IMR-90 (cell line): ENCODE data around the gene PPM1D. TPM values are rescaled to one million over a fixed set of nuclear protein-coding genes. Genes with fewer than 3 reads are reported as not detected.

ENCODE experiments used
- ATAC-seq: fragments of 200-7000 bp; cut with Tn5 transposase; 2 replicates; pipeline ENCODE4 v1.9.1; 2020; ENCODE audit warnings: low read depth, mild to moderate bottlenecking, moderate library complexity
- BruUV-seq: library from RNA; stranded (reverse); fragments of 400-500 nt; replicated peaks from 2 replicates; lab custom pipeline; 2021; lab: Mats Ljungman, UMichigan
- CTCF ChIA-PET: fragments of 300-600 bp; formaldehyde crosslinking; extraction: SDS; loops from one replicate; lab custom pipeline; 2021; ENCODE audit warnings: antibody characterized with exemption; lab: Yijun Ruan, JAX
- POLR2A ChIA-PET: fragments of 300-600 bp; sonication (Branson Sonifier 250); formaldehyde crosslinking; loops from one replicate; lab custom pipeline; 2022; ENCODE audit warnings: antibody characterized with exemption; ENCODE audit not compliant: unreplicated experiment; lab: Charles Lee
- DNase-seq: peaks from one replicate; pipeline ENCODE4 v3.0.0; 2013
- H2AFZ ChIP-seq: replicated peaks from 2 replicates; pipeline ENCODE3; 2013; ENCODE audit warnings: low read length, mild to moderate bottlenecking; ENCODE audit not compliant: poor library complexity
- H2AK5ac ChIP-seq: 2 replicates; pipeline ENCODE4 v1.6.1; 2013; ENCODE audit warnings: low read depth, low read length, inconsistent platforms
- H2AK9ac ChIP-seq: replicated peaks from 2 replicates; pipeline ENCODE3; 2013; ENCODE audit warnings: mild to moderate bottlenecking, low read depth, low read length, moderate library complexity; ENCODE audit not compliant: poor library complexity
- H2BK120ac ChIP-seq: 2 replicates; pipeline ENCODE4 v1.6.1; 2013; ENCODE audit warnings: low read depth, low read length, inconsistent platforms
- H2BK15ac ChIP-seq: 3 replicates; pipeline ENCODE4 v1.6.1; 2013; ENCODE audit warnings: low read depth, low read length, inconsistent platforms
- H2BK20ac ChIP-seq: 2 replicates; pipeline ENCODE4 v1.6.1; 2013; ENCODE audit warnings: low read depth, mild to moderate bottlenecking, inconsistent platforms, low read length, moderate library complexity
- H2BK5ac ChIP-seq: 2 replicates; pipeline ENCODE4 v1.6.1; 2013; ENCODE audit warnings: mild to moderate bottlenecking, low read depth, low read length, inconsistent platforms; ENCODE audit not compliant: poor library complexity, severe bottlenecking
- H3K14ac ChIP-seq: replicated peaks from 2 replicates; pipeline ENCODE4 v1.6.1; 2013; ENCODE audit warnings: low read depth, low read length, inconsistent platforms
- H3K18ac ChIP-seq: 2 replicates; pipeline ENCODE4 v1.6.1; 2013; ENCODE audit warnings: low read depth, low read length, control low read depth
- H3K23ac ChIP-seq: 2 replicates; pipeline ENCODE4 v1.6.1; 2013; ENCODE audit warnings: low read depth, low read length, inconsistent platforms
- H3K27ac ChIP-seq: 2 replicates; pipeline ENCODE4 v1.5.1; 2013; ENCODE audit warnings: mild to moderate bottlenecking, control low read depth, low read length; ENCODE audit not compliant: insufficient read depth
- H3K27me3 ChIP-seq: 2 replicates; pipeline ENCODE4 v1.6.1; 2013; ENCODE audit warnings: low read length; ENCODE audit not compliant: control insufficient read depth, insufficient read depth
- H3K36me3 ChIP-seq: 2 replicates; pipeline ENCODE4 v1.6.1; 2013; ENCODE audit warnings: low read length, mixed read lengths; ENCODE audit not compliant: control insufficient read depth, insufficient read depth
- H3K4ac ChIP-seq: 2 replicates; pipeline ENCODE4 v1.6.1; 2013; ENCODE audit warnings: low read depth, low read length, inconsistent platforms
- H3K4me1 ChIP-seq: 2 replicates; pipeline ENCODE4 v1.6.1; 2013; ENCODE audit warnings: low read length, mixed read lengths; ENCODE audit not compliant: control insufficient read depth, insufficient read depth
- H3K4me2 ChIP-seq: 2 replicates; pipeline ENCODE4 v1.6.1; 2013; ENCODE audit warnings: low read depth, mild to moderate bottlenecking, control low read depth, low read length, moderate library complexity
- H3K4me3 ChIP-seq: 2 replicates; pipeline ENCODE4 v1.5.1; 2013; ENCODE audit warnings: low read depth, mild to moderate bottlenecking, control low read depth, low read length, moderate library complexity; ENCODE audit not compliant: insufficient read depth
- H3K56ac ChIP-seq: 2 replicates; pipeline ENCODE4 v1.6.1; 2013; ENCODE audit warnings: low read length, inconsistent platforms; ENCODE audit not compliant: insufficient read depth; ENCODE audit errors: extremely low read depth
- H3K79me1 ChIP-seq, 2 experiments: 2 replicates each; pipeline ENCODE4 v1.6.1; 2013; ENCODE audit warnings: low read length in 2 of 2, inconsistent platforms in 1 of 2, low read depth in 1 of 2
- H3K9ac ChIP-seq: 2 replicates; pipeline ENCODE4 v1.6.1; 2013; ENCODE audit warnings: low read depth, low read length, control low read depth
- H3K9me1 ChIP-seq: 2 replicates; pipeline ENCODE4 v1.6.1; 2013; ENCODE audit warnings: low read length, inconsistent platforms; ENCODE audit not compliant: insufficient read depth
- H3K9me3 ChIP-seq: 2 replicates; pipeline ENCODE4 v1.6.1; 2013; ENCODE audit warnings: low read length; ENCODE audit not compliant: control insufficient read depth, insufficient read depth
- H4K20me1 ChIP-seq: 2 replicates; pipeline ENCODE4 v1.6.1; 2013; ENCODE audit warnings: low read length, inconsistent platforms; ENCODE audit not compliant: insufficient read depth
- H4K5ac ChIP-seq: 2 replicates; pipeline ENCODE4 v1.6.1; 2013; ENCODE audit warnings: mild to moderate bottlenecking, low read depth, low read length, control low read depth
- H4K8ac ChIP-seq, 2 experiments: 2 replicates each; pipeline ENCODE4 v1.6.1; 2013; ENCODE audit warnings: low read depth in 2 of 2, low read length in 2 of 2, control low read depth in 1 of 2, inconsistent platforms in 1 of 2
- H4K91ac ChIP-seq: 2 replicates; pipeline ENCODE4 v1.6.1; 2013; ENCODE audit warnings: low read depth, low read length, inconsistent platforms; ENCODE audit not compliant: insufficient read depth
- MAFK ChIP-seq: IDR thresholded peaks from 2 replicates; pipeline ENCODE4 v1.6.1; 2012; ENCODE audit warnings: low read depth, low read length, improper control_type of control experiment
- WGBS, 2 experiments: methylation state at CpG; one replicate each; pipeline versions ENCODE4 v1.1.5 to v1.1.7; 2013; ENCODE audit warnings: missing lambda C conversion rate in 2 of 2; ENCODE audit not compliant: insufficient read length in 1 of 2; ENCODE audit errors: extremely low coverage in 2 of 2; 5-methylcytosine and 5-hydroxymethylcytosine counted together
- dilution Hi-C: fragments of 300-500 bp; cut with HindIII; formaldehyde crosslinking; loops from one replicate; pipeline ENCODE4 v1.14.3; 2018; ENCODE audit warnings: low sequenced_read_pairs; ENCODE audit not compliant: unreplicated experiment
- in situ Hi-C: fragments of 300-500 bp; cut with MboI; formaldehyde crosslinking; loops from 3 replicates; pipeline ENCODE4 v1.14.3; 2019; ENCODE audit warnings: low sequenced_read_pairs, inconsistent platforms, mixed read lengths
- intact Hi-C: fragments of 100-400 bp; cut with micrococcal nuclease; formaldehyde crosslinking; loops from 2 replicates; pipeline ENCODE4 v1.10.0; 2022
- polyA plus RNA-seq, 3 experiments: library from polyadenylated mRNA; depleted of rRNA; stranded (reverse); fragments of >200 nt; gene quantifications; 2 replicates each; pipeline ENCODE4 v1.2.3, GENCODE V29; 2012; ENCODE audit warnings: low replicate concordance in 1 of 3
- total RNA-seq: library from RNA; depleted of rRNA; stranded (reverse); fragments of >200 nt; gene quantifications from 2 replicates; pipeline ENCODE4 v1.2.3, GENCODE V29; 2012

The PPM1D gene
- total and polyA plus RNA-seq, 2 of the 4 experiments (the other 2 are of a cell fraction): 5.5 to 16.1 TPM

DNA sequence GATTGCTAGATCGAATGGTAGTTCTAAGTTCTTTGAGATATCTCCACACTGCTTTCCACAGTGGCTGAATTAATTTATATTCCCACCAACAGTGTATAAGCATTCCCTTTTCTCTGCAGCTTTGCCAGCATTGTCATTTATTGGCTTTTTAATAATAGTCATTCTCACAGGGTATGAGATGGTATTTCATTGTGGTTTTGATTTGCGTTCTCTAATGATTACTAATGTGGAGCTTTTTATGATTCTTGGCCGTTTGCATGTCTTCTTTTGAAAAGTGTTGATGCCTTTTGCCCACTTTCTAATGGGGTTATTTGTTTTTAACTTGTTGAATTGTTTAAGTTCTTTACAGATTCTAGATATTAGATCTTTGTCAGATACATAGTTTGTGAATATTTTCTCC lies 41.1 kb downstream of the PPM1D start:
- in situ Hi-C loops (loop anchor here (25.0 kb wide), 1 partner anchor 504 kb away; the partner anchor contains the start of gene CA4), dilution Hi-C loops (no loop called here), intact Hi-C loops (no loop called here)
- H2BK20ac ChIP-seq: no peak overlapping the region
- no CpG with 5 or more reads among the region's 3 CpGs for WGBS, 2 experiments
- no peak overlapping the region for H3K14ac ChIP-seq
- H4K20me1 ChIP-seq: peaks cover 25% of the 10 kb centered on the region; the same call in 1 of the 2 replicates
- H4K91ac ChIP-seq: no peak overlapping the region
- no peaks in the 10 kb centered on the region for H3K27me3 ChIP-seq
- no peak overlapping the region for H3K9ac ChIP-seq
- H2AK9ac ChIP-seq: no peak overlapping the region
- CTCF ChIA-PET: interaction anchor here (0.7 kb wide), 3 partner anchors 28 to 564 kb away, joined by 3 to 4 read pairs (median 3); no protein-coding TSS in a partner anchor
- no peak overlapping the region for H3K27ac ChIP-seq
- H3K56ac ChIP-seq: no peak overlapping the region
- H3K79me1 ChIP-seq: peaks cover 26 to 52% of the 10 kb centered on the region in 2 experiments
- no peak overlapping the region for H4K8ac ChIP-seq
- no peak overlapping the region for H2AFZ ChIP-seq
- no peak overlapping the region for H3K23ac ChIP-seq
- H3K36me3 ChIP-seq: peaks cover 13% of the 10 kb centered on the region
- H3K9me1 ChIP-seq: no peaks in the 10 kb centered on the region; the same call in 1 of the 2 replicates
- no TSS peak for BruUV-seq
- no peak overlapping the region for H3K4ac ChIP-seq
- DNase-seq: no peak
- no peak overlapping the region for H4K5ac ChIP-seq
- no peak overlapping the region for H3K18ac ChIP-seq
- H2BK5ac ChIP-seq: no peak overlapping the region
- H3K4me1 ChIP-seq: peaks cover 2% of the 10 kb centered on the region; the same call in 1 of the 2 replicates
- H2BK120ac ChIP-seq: no peak overlapping the region
- H2AK5ac ChIP-seq: no peak overlapping the region
- H3K4me3 ChIP-seq: no peak overlapping the region
- POLR2A ChIA-PET: no interaction called here
- H2BK15ac ChIP-seq: no peak overlapping the region
- no peak for ATAC-seq
- H3K4me2 ChIP-seq: no peak overlapping the region
- no peaks in the 10 kb centered on the region for H3K9me3 ChIP-seq
- no peak for TF ChIP-seq MAFK
